Smooth muscle cell (in vitro differentiated cells): ENCODE data around the gene CCP110. TPM values are rescaled to one million over a fixed set of nuclear protein-coding genes. Genes with fewer than 3 reads are reported as not detected.

Experiments used
- DNase-seq: peaks from one replicate; lab custom pipeline; 2025; ENCODE audit not compliant: unreplicated experiment; lab: John Stamatoyannopoulos, UW
- H2AFZ ChIP-seq: fragments of 200-600 bp; sonication (generic); 2 replicates; pipeline ENCODE4 v1.6.0; 2016; ENCODE audit warnings: antibody characterized with exemption, low read depth, mild to moderate bottlenecking
- H3F3A ChIP-seq: fragments of 200-600 bp; sonication (generic); 2 replicates; pipeline ENCODE4 v1.6.0; 2017; ENCODE audit warnings: antibody characterized with exemption, low read depth
- H3K27ac ChIP-seq: fragments of 200-600 bp; sonication (generic); 2 replicates; pipeline ENCODE4 v1.5.1; 2016; ENCODE audit warnings: low read depth, mild to moderate bottlenecking
- H3K27me3 ChIP-seq: fragments of 200-600 bp; sonication (generic); 2 replicates; pipeline ENCODE4 v1.6.1; 2016; ENCODE audit warnings: low read depth, mild to moderate bottlenecking
- H3K36me3 ChIP-seq: fragments of 200-600 bp; sonication (generic); 2 replicates; pipeline ENCODE4 v1.5.1; 2016; ENCODE audit warnings: low read depth
- H3K4me1 ChIP-seq: fragments of 200-600 bp; sonication (generic); 2 replicates; pipeline ENCODE4 v1.5.1; 2016; ENCODE audit warnings: low read depth
- H3K4me2 ChIP-seq: fragments of 200-600 bp; sonication (generic); 2 replicates; pipeline ENCODE4 v1.6.0; 2016; ENCODE audit warnings: mild to moderate bottlenecking
- H3K4me3 ChIP-seq: fragments of 200-600 bp; sonication (generic); 2 replicates; pipeline ENCODE4 v1.5.1; 2016; ENCODE audit warnings: mild to moderate bottlenecking
- H3K79me2 ChIP-seq: fragments of 200-600 bp; sonication (generic); 2 replicates; pipeline ENCODE4 v1.6.0; 2016; ENCODE audit warnings: low read depth, mild to moderate bottlenecking
- H3K9ac ChIP-seq: fragments of 200-600 bp; sonication (generic); 2 replicates; pipeline ENCODE4 v1.6.0; 2016; ENCODE audit warnings: low read depth
- H3K9me3 ChIP-seq: fragments of 200-600 bp; sonication (generic); replicated peaks from 2 replicates; pipeline ENCODE4 v1.5.1; 2016; ENCODE audit warnings: low read depth
- H4K20me1 ChIP-seq: fragments of 200-600 bp; sonication (generic); 2 replicates; pipeline ENCODE4 v1.6.0; 2016; ENCODE audit warnings: low read depth
- WGBS: methylation state at CpG from one replicate; pipeline ENCODE4 v1.1.7; 2016; ENCODE audit warnings: low lambda C conversion rate; 5-methylcytosine and 5-hydroxymethylcytosine counted together
- polyA plus RNA-seq: library from polyadenylated mRNA; unstranded; fragments of >200 nt; fragmentation: Nextera tagmentation; extraction: Ambion mirVana; gene quantifications from 2 replicates; pipeline ENCODE4 v1.2.1, GENCODE V29; 2016
- total RNA-seq: library from RNA; depleted of rRNA; stranded (reverse); fragments of >200 nt; gene quantifications from 2 replicates; pipeline ENCODE4 v1.2.3, GENCODE V29; 2014
- TF ChIP-seq, protein P1 (sequence below): fragments of 200-600 bp; sonication (generic); IDR thresholded peaks from 2 replicates; pipeline ENCODE4 v1.5.1; 2017; ENCODE audit warnings: borderline replicate concordance, mild to moderate bottlenecking, antibody characterized with exemption; ENCODE audit not compliant: insufficient read depth, poor library complexity, severe bottlenecking

CCP110 gene
- total and polyA plus RNA-seq, 2 experiments from 2014 or later, result 6.2 to 9.3 TPM

DNA sequence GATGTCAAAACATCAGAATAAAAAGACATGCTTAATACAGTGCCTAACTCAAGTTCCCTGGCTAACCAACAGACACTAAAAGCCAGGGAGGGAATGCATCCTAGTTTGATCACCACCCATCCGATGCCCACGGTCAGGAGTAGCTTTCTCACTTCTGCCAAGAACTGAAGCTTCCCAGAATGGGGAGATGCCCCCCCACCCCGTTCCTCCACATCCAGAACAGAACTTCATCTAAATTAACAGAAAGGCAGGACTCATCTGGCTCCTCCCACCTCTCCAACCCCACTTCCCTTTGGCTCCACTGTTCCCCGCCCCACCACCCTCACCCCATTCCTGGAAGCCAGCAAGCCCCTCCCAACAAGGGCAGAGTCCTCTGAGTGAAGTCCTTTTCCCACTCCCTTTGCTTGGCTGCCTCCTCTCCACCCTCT, 35.5 kb upstream of the CCP110 start:
- H3K79me2 ChIP-seq, result no peaks in the 10 kb centered on the region
- DNase-seq, result no peak
- WGBS, result 34% methylated on average over 3 of the region's 4 CpGs
- H3K4me3 ChIP-seq, result no peak overlapping the region
- no peaks in the 10 kb centered on the region for H3K9me3 ChIP-seq
- no peak overlapping the region for H3K9ac ChIP-seq
- H2AFZ ChIP-seq, result no peak overlapping the region
- no peaks in the 10 kb centered on the region for H3K4me1 ChIP-seq
- H3K27me3 ChIP-seq, result no peaks in the 10 kb centered on the region
- H4K20me1 ChIP-seq, result no peaks in the 10 kb centered on the region
- no peaks in the 10 kb centered on the region for H3K36me3 ChIP-seq
- no peak overlapping the region for H3K27ac ChIP-seq
- no peaks in the 10 kb centered on the region for H3F3A ChIP-seq
- H3K4me2 ChIP-seq, result no peak overlapping the region
- TF ChIP-seq, protein P1, sequence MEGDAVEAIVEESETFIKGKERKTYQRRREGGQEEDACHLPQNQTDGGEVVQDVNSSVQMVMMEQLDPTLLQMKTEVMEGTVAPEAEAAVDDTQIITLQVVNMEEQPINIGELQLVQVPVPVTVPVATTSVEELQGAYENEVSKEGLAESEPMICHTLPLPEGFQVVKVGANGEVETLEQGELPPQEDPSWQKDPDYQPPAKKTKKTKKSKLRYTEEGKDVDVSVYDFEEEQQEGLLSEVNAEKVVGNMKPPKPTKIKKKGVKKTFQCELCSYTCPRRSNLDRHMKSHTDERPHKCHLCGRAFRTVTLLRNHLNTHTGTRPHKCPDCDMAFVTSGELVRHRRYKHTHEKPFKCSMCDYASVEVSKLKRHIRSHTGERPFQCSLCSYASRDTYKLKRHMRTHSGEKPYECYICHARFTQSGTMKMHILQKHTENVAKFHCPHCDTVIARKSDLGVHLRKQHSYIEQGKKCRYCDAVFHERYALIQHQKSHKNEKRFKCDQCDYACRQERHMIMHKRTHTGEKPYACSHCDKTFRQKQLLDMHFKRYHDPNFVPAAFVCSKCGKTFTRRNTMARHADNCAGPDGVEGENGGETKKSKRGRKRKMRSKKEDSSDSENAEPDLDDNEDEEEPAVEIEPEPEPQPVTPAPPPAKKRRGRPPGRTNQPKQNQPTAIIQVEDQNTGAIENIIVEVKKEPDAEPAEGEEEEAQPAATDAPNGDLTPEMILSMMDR, result no peak

DNA sequence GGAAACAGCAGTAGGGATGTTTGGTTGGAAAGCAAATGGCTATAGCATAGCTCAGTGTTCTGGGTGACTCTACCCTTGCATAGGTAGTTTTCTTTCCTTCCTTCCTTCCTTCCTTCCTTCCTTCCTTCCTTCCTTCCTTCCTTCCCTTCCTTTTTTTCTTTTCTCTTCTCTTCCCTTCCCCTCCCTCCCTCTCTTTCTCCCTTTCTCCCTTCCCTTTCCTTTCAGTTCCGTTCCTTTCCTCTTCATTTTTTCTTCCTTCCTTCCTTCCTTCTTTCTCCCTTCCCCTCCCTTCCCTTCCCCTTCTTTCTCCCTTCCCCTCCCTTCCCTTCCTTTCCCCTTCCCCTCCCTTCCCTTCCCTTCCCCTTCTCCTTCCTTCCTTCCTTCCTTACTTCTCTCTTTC, 33.1 kb upstream of the CCP110 start:
- Histone ChIP-seq H3K9ac (no peak overlapping the region), H3K4me1 (no peaks in the 10 kb centered on the region), H3K79me2 (no peaks in the 10 kb centered on the region), H3K4me3 (no peak overlapping the region), H3K27me3 (no peaks in the 10 kb centered on the region), H3K9me3 (no peaks in the 10 kb centered on the region), H3K4me2 (no peak overlapping the region), H3F3A (no peaks in the 10 kb centered on the region), H2AFZ (no peak overlapping the region), H3K36me3 (no peaks in the 10 kb centered on the region), H4K20me1 (no peaks in the 10 kb centered on the region), H3K27ac (no peak overlapping the region)
- TF ChIP-seq, protein P1, result no peak
- no peak for DNase-seq
- 50% methylated on average over 1 of the region's 1 CpG for WGBS

DNA sequence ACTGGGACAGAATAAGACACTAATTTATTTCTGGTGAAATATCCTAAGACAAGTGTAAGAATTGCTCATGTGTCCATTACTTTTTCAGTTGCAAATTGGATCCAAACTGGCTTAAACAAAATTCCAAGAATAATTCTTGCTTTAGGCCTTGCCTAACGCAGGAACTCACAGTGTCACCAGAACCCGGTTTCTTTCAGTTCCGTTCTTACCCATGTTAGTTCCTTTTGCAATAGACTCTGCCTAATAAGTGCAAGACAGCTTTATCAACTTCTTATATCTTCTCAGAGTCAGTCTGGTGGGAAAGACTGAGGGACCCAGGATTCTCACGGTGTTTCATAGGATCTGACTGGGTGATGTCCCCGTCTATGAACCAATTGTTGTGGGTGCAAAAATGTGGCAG, 26.6 kb upstream of the CCP110 start:
- H3K4me3 ChIP-seq, result no peak overlapping the region
- H3K4me1 ChIP-seq, result no peaks in the 10 kb centered on the region
- H2AFZ ChIP-seq, result no peak overlapping the region
- H3K27ac ChIP-seq, result no peak overlapping the region
- H3F3A ChIP-seq, result no peaks in the 10 kb centered on the region
- H3K4me2 ChIP-seq, result no peak overlapping the region
- H4K20me1 ChIP-seq, result no peaks in the 10 kb centered on the region
- TF ChIP-seq, protein P1, result no peak
- no peaks in the 10 kb centered on the region for H3K79me2 ChIP-seq
- H3K27me3 ChIP-seq, result no peaks in the 10 kb centered on the region
- DNase-seq, result no peak
- no peaks in the 10 kb centered on the region for H3K36me3 ChIP-seq
- no peak overlapping the region for H3K9ac ChIP-seq
- WGBS, result 86% methylated on average over 5 of the region's 5 CpGs
- no peaks in the 10 kb centered on the region for H3K9me3 ChIP-seq

DNA sequence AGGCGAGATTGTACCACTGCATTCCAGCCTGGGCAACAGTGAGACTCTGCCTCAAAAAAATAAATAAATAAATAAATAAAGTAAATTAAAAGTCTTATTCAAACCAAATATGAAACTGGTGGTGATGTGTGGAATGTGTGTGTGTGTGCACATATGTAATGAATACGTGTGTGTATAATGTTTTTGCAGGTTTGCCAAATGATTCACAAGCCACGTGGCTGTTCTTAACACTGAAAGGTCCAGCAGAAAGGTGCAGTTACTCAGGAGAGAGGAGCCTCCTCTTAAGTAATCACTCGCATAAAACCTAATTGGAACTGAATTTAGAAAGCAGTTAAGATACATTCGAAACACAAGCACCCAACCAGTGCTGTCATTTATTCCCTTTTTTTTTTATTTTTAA, 24.7 kb upstream of the CCP110 start:
- Histone ChIP-seq H3K4me3 (no peak overlapping the region), H3K36me3 (peaks cover 4% of the 10 kb centered on the region), H2AFZ (no peak overlapping the region), H3K27ac (no peak overlapping the region), H3K27me3 (no peaks in the 10 kb centered on the region), H3K9ac (no peak overlapping the region), H3K4me2 (no peak overlapping the region), H3K4me1 (no peaks in the 10 kb centered on the region), H3K79me2 (no peaks in the 10 kb centered on the region), H4K20me1 (no peaks in the 10 kb centered on the region), H3K9me3 (no peaks in the 10 kb centered on the region), H3F3A (no peaks in the 10 kb centered on the region)
- no peak for DNase-seq
- WGBS, result 93% methylated on average over 5 of the region's 5 CpGs
- TF ChIP-seq, protein P1, result no peak
